ENCODE results near the gene GALNTL6.
"Not testable (repeated sequence)": the region's sequence is repeated elsewhere in the genome, so short reads cannot be mapped to it uniquely, and the experiment has no call there.

GALNTL6 gene

GRCh38 chr4:172836661-172837060 lies 1023.5 kb downstream of the GALNTL6 start:
- DNase-seq (ENCODE audit: insufficient read length, low spot score) (no peak), FAIRE-seq (no peak)

- FAIRE-seq (no peak), DNase-seq (ENCODE audit: insufficient read length, low spot score) (no peak)
Measured at GRCh38 chr4:172838111-172838510, 1024.9 kb downstream of the GALNTL6 start.

- no peak for FAIRE-seq
- no peak for DNase-seq (ENCODE audit: insufficient read length, low spot score)
Measured at GRCh38 chr4:172838943-172839342, 1025.7 kb downstream of the GALNTL6 start.

GRCh38 chr4:172842779-172843178 lies 1029.6 kb downstream of the GALNTL6 start:
- DNase-seq (ENCODE audit: insufficient read length, low spot score) = no peak
- FAIRE-seq = no peak

GRCh38 chr4:172843192-172843591 lies 1030.0 kb downstream of the GALNTL6 start:
- FAIRE-seq (no peak), DNase-seq (ENCODE audit: insufficient read length, low spot score) (no peak)

GRCh38 chr4:172844556-172844955 lies 1031.4 kb downstream of the GALNTL6 start:
- FAIRE-seq (no peak), DNase-seq (ENCODE audit: insufficient read length, low spot score) (no peak)

- DNase-seq (ENCODE audit: insufficient read length, low spot score) (no peak), FAIRE-seq (no peak)
Measured at GRCh38 chr4:172845281-172845680, 1032.1 kb downstream of the GALNTL6 start.

- FAIRE-seq (no peak), DNase-seq (ENCODE audit: insufficient read length, low spot score) (no peak)
Measured at GRCh38 chr4:172850838-172851237, 1037.6 kb downstream of the GALNTL6 start.

- FAIRE-seq (no peak), DNase-seq (ENCODE audit: insufficient read length, low spot score) (no peak)
Measured at GRCh38 chr4:172851534-172851933, 1038.3 kb downstream of the GALNTL6 start.

- no peak for FAIRE-seq
Measured at GRCh38 chr4:172857026-172857425, 1043.8 kb downstream of the GALNTL6 start.

GRCh38 chr4:172858731-172859230 lies 1045.6 kb downstream of the GALNTL6 start:
- DNase-seq (ENCODE audit: insufficient read length, low spot score) = no peak
- no peak for FAIRE-seq

More at GRCh38 chr4:172857026-172857425, 1043.8 kb downstream of the GALNTL6 start:
- DNase-seq (ENCODE audit: insufficient read length, low spot score) = no peak

- FAIRE-seq = no peak
- DNase-seq (ENCODE audit: insufficient read length, low spot score) = no peak
Measured at GRCh38 chr4:172865103-172865502, 1051.9 kb downstream of the GALNTL6 start.

- DNase-seq (ENCODE audit: insufficient read length, low spot score) (no peak), FAIRE-seq (no peak)
Measured at GRCh38 chr4:172865531-172866127, 1052.4 kb downstream of the GALNTL6 start.

- no peak for FAIRE-seq
Measured at GRCh38 chr4:172866421-172866820, 1053.2 kb downstream of the GALNTL6 start.

GRCh38 chr4:172867835-172868234 lies 1054.6 kb downstream of the GALNTL6 start:
- FAIRE-seq (no peak), DNase-seq (ENCODE audit: insufficient read length, low spot score) (no peak)

More at GRCh38 chr4:172866421-172866820, 1053.2 kb downstream of the GALNTL6 start:
- DNase-seq (ENCODE audit: insufficient read length, low spot score) = no peak

GRCh38 chr4:172868271-172868670 lies 1055.1 kb downstream of the GALNTL6 start:
- FAIRE-seq (no peak), DNase-seq (ENCODE audit: insufficient read length, low spot score) (no peak)

- DNase-seq (ENCODE audit: insufficient read length, low spot score) = no peak
- FAIRE-seq = no peak
Measured at GRCh38 chr4:172869621-172870268, 1056.5 kb downstream of the GALNTL6 start.

GRCh38 chr4:172871381-172871780 lies 1058.2 kb downstream of the GALNTL6 start:
- DNase-seq (ENCODE audit: insufficient read length, low spot score) (no peak), FAIRE-seq (no peak)

GRCh38 chr4:172874944-172875343 lies 1061.7 kb downstream of the GALNTL6 start:
- DNase-seq (ENCODE audit: insufficient read length, low spot score) (no peak), FAIRE-seq (no peak)

- DNase-seq (ENCODE audit: insufficient read length, low spot score) = no peak
- FAIRE-seq = no peak
Measured at GRCh38 chr4:172876394-172876793, 1063.2 kb downstream of the GALNTL6 start.

- FAIRE-seq = no peak
- no peak for DNase-seq (ENCODE audit: insufficient read length, low spot score)
Measured at GRCh38 chr4:172881645-172882044, 1068.4 kb downstream of the GALNTL6 start.

- FAIRE-seq; DNase-seq (ENCODE audit: insufficient read length, low spot score): not testable (repeated sequence)
Measured at GRCh38 chr4:172887358-172887757, 1074.2 kb downstream of the GALNTL6 start.

All from GM19239 (cell line).